ENCODE data around the gene ATL3. TPM values are rescaled to one million over a fixed set of nuclear protein-coding genes. Genes with fewer than 3 reads are reported as not detected.
A peak's percentile ranks its signal among the peaks of the same experiment; 100 is the strongest.

ATL3 gene
- total and polyA plus RNA-seq, 8 donors = 16.1 to 98.2 (median 20.2) TPM

GRCh38 chr11:63667995-63668795 lies 3.0 kb downstream of the ATL3 start:
- H3K36me3 ChIP-seq = peaks cover 0 to 5% of the 10 kb centered on the region in 2 donors
- no peaks in the 10 kb centered on the region for H3K27me3 ChIP-seq
- peaks cover 19 to 70% of the 10 kb centered on the region in 2 donors for H3K4me1 ChIP-seq
- H3K9me3 ChIP-seq = no peaks in the 10 kb centered on the region
- H3K4me3 ChIP-seq = no peak overlapping the region
- intact Hi-C loops (cut with DNase I) = no loop called here
- no peak for TF ChIP-seq CTCF (IDR thresholded peaks at IDR 0.05)
- ATAC-seq (peak; percentile 13), DNase-seq (no peak)
- H3K27ac ChIP-seq = peak overlapping the region; percentile 14 to 53

DNA sequence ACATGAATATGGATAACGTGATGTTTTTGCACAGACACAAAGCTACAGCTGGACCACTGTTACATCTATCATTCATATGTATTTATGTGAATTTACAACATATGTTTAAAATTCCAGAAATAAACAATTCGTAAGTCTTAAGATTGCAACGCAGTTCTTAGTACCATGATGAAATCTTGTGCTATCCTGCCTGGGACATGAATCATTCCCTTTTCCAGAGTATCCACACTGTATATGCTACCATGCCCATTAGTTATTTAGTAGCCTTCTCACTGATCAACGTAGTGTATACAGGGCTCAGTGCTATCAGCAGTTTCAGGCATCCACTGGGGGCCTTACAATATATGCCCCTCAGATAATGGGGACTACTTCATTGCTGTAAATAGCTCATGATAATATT lies 4.3 kb downstream of the ATL3 start:
- DNase-seq (no peak), ATAC-seq (no peak)
- Histone ChIP-seq H3K27ac (no peak overlapping the region), H3K9me3 (no peaks in the 10 kb centered on the region), H3K27me3 (no peaks in the 10 kb centered on the region), H3K4me3 (no peak overlapping the region), H3K4me1 (peaks cover 19 to 76% of the 10 kb centered on the region in 2 donors), H3K36me3 (peaks cover 0 to 5% of the 10 kb centered on the region in 2 donors)
- no peak for TF ChIP-seq CTCF (IDR thresholded peaks at IDR 0.05)
- intact Hi-C loops (cut with DNase I) = no loop called here

- ATAC-seq = no peak
- H3K27me3 ChIP-seq = no peaks in the 10 kb centered on the region
- TF ChIP-seq CTCF (IDR thresholded peaks at IDR 0.05) = no peak
- no peak overlapping the region for H3K27ac ChIP-seq
- peaks cover 0 to 5% of the 10 kb centered on the region in 2 donors for H3K36me3 ChIP-seq
- peaks cover 12 to 77% of the 10 kb centered on the region in 2 donors for H3K4me1 ChIP-seq
- intact Hi-C loops (cut with DNase I) = no loop called here
- no peak for DNase-seq
- H3K9me3 ChIP-seq = no peaks in the 10 kb centered on the region
- no peak overlapping the region for H3K4me3 ChIP-seq
These were observed 7.4 kb downstream of the ATL3 start for GRCh38 chr11:63663809-63664208.

DNA sequence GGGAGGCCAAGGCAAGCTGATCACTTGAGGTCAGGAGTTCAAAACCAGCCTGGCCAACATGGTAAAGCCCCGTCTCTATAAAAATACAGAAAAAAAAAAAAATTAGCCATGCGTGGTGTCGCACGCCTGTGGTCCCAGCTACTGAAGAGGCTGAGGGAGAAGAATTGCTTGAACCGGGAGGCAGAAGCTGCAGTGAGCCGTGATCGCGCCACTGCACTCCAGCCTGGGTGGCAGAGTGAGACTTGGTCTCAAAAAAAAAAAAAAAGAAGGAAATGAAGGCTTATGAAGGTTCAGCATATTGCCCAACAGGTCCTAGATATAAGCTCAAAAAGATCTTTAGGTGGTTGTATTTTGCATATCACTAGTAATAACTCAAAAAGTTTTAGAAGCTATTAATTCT lies 10.2 kb downstream of the ATL3 start:
- peaks cover 0 to 27% of the 10 kb centered on the region in 2 donors for H3K36me3 ChIP-seq
- ATAC-seq (no peak), DNase-seq (no peak)
- intact Hi-C loops (cut with DNase I) = no loop called here
- no peak for TF ChIP-seq CTCF (IDR thresholded peaks at IDR 0.05)
- no peaks in the 10 kb centered on the region for H3K9me3 ChIP-seq
- H3K27ac ChIP-seq = no peak overlapping the region
- no peak overlapping the region for H3K4me3 ChIP-seq
- H3K27me3 ChIP-seq = no peaks in the 10 kb centered on the region
- peaks cover 0 to 49% of the 10 kb centered on the region in 2 donors for H3K4me1 ChIP-seq

DNA sequence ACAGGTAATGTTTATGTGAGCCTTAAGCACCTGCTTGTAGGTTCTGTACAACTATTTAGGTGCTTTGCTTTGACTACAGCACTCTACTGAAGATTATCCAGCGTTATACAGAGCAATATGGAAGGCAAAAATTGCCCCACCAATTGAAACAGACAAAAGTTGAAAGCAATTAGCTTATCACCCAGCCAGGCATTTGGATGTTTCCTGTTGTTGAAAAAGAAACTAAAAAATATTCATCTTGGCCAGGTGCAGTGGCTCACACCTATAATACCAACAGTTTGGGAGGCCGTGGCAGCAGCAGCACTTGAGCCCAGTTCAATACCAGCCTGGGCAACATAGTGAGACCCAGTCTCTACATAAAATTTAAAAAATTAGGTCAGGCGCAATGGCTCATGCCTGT lies 18.5 kb downstream of the ATL3 start:
- ATAC-seq (no peak), DNase-seq (no peak)
- intact Hi-C loops (cut with DNase I) = no loop called here
- Histone ChIP-seq H3K27ac (no peak overlapping the region), H3K9me3 (no peaks in the 10 kb centered on the region), H3K27me3 (no peaks in the 10 kb centered on the region), H3K4me3 (no peak overlapping the region), H3K36me3 (peaks cover 0 to 93% of the 10 kb centered on the region in 2 donors), H3K4me1 (no peaks in the 10 kb centered on the region)
- TF ChIP-seq CTCF (IDR thresholded peaks at IDR 0.05) = no peak

Measured in left lung (tissue), 10 donors.